ENCODE results near the gene GPAT2. TPM values are rescaled to one million over a fixed set of nuclear protein-coding genes. Genes with fewer than 3 reads are reported as not detected.
"Not testable (repeated sequence)": the region's sequence is repeated elsewhere in the genome, so short reads cannot be mapped to it uniquely, and the experiment has no call there.

GPAT2 gene
- total and polyA plus RNA-seq, 2 of the 13 experiments (the other 11 are each of a cell fraction or from before 2014, with no cell fraction given) = not detected

GRCh38 chr2:95991351-95992094 is 43.2 kb downstream of the GPAT2 start, which contains the start of gene ANKRD36C (continued):
- TF ChIP-seq ZNF788 (CRISPR knock-in tag; IDR thresholded peaks at IDR 0.05; ENCODE audit: borderline replicate concordance) = peak; percentile 69; the same call in 1 of the 2 replicates
- peak; percentile 39; the same call in 1 of the 2 replicates for TF ChIP-seq ZSCAN31 (CRISPR knock-in tag; IDR thresholded peaks at IDR 0.05; ENCODE audit: low read depth)
- 0 out of 2 replicates have a peak, but pooled peaks have one; percentile 42 for TF ChIP-seq FOXC1 (CRISPR knock-in tag; IDR thresholded peaks at IDR 0.05; ENCODE audit: borderline replicate concordance)
- TF ChIP-seq MYC (CRISPR knock-in tag; IDR thresholded peaks at IDR 0.05; ENCODE audit: borderline replicate concordance) = peak; percentile 25; the same call in 1 of the 2 replicates
- 0 out of 2 replicates have a peak, but pooled peaks have one; percentile 14 for TF ChIP-seq TOE1 (CRISPR knock-in tag; IDR thresholded peaks at IDR 0.05)
- TF ChIP-seq BRD4 (CRISPR knock-in tag; IDR thresholded peaks at IDR 0.05) = 0 out of 2 replicates have a peak, but pooled peaks have one; percentile 49
- TF ChIP-seq NONO, SOX6 (IDR thresholded peaks at IDR 0.05): not testable (repeated sequence)
- 0 out of 2 replicates have a peak, but pooled peaks have one; percentile 6 for TF ChIP-seq NONO (CRISPR knock-in tag; conservative IDR thresholded peaks at IDR 0.05)
- peak; percentile 81 for TF ChIP-seq ZNF800 (CRISPR knock-in tag; IDR thresholded peaks at IDR 0.05)
- TF ChIP-seq FOXJ3 (CRISPR knock-in tag; IDR thresholded peaks at IDR 0.05; ENCODE audit: borderline replicate concordance) = 0 out of 2 replicates have a peak, but pooled peaks have one; percentile 34
- TF ChIP-seq ZNF879 (CRISPR knock-in tag; IDR thresholded peaks at IDR 0.05) = 0 out of 2 replicates have a peak, but pooled peaks have one; percentile 6
- peak in 1 of 2 experiments; percentile 36; a peak in 1 of 4 replicates for TF ChIP-seq HMGXB4 (CRISPR knock-in tag; IDR thresholded peaks at IDR 0.05; ENCODE audit: borderline replicate concordance in 1 of 2, low read depth in 1 of 2)
- TF ChIP-seq ZNF501 (CRISPR knock-in tag; IDR thresholded peaks at IDR 0.05) = peak; percentile 59; the same call in 1 of the 2 replicates
- 0 out of 2 replicates have a peak, but pooled peaks have one; percentile 44 for TF ChIP-seq RNF2 (conservative IDR thresholded peaks at IDR 0.05; ENCODE audit: low read depth)
- peak; percentile 11; the same call in 1 of the 2 replicates for TF ChIP-seq ZBTB25 (CRISPR knock-in tag; IDR thresholded peaks at IDR 0.05)
- 0 out of 2 replicates have a peak, but pooled peaks have one; percentile 49 for TF ChIP-seq ZNF546 (CRISPR knock-in tag; conservative IDR thresholded peaks at IDR 0.05)
- TF ChIP-seq REL (CRISPR knock-in tag; conservative IDR thresholded peaks at IDR 0.05) = 0 out of 2 replicates have a peak, but pooled peaks have one; percentile 25
- TF ChIP-seq ZNF607 (CRISPR knock-in tag; IDR thresholded peaks at IDR 0.05; ENCODE audit: borderline replicate concordance) = peak; percentile 20; the same call in 1 of the 2 replicates
- TF ChIP-seq ZNF558 (CRISPR knock-in tag; IDR thresholded peaks at IDR 0.05; ENCODE audit: borderline replicate concordance) = 0 out of 2 replicates have a peak, but pooled peaks have one; percentile 38
- TF ChIP-seq ZNF253 (CRISPR knock-in tag; IDR thresholded peaks at IDR 0.05; ENCODE audit: borderline replicate concordance) = peak; percentile 58; the same call in 1 of the 2 replicates
- peak; percentile 31; the same call in 1 of the 2 replicates for TF ChIP-seq ZNF350 (CRISPR knock-in tag; IDR thresholded peaks at IDR 0.05; ENCODE audit: borderline replicate concordance, low read depth)
- TF ChIP-seq SOX6 (CRISPR knock-in tag; IDR thresholded peaks at IDR 0.05) = peak; percentile 38; the same call in 1 of the 2 replicates
- peak; percentile 70; the same call in 1 of the 2 replicates for TF ChIP-seq TBX2 (CRISPR knock-in tag; IDR thresholded peaks at IDR 0.05; ENCODE audit: borderline replicate concordance)

Measured in HepG2 (cell line).